GM12878 (cell line): ENCODE measurements around the gene PSORS1C1. TPM values are rescaled to one million over a fixed set of nuclear protein-coding genes. Genes with fewer than 3 reads are reported as not detected.

Experiments
- ATAC-seq: fragments of 200-7000 bp; cut with Tn5 transposase; 3 replicates; pipeline ENCODE4 v1.9.1; 2020; ENCODE audit warnings: mild to moderate bottlenecking, moderate library complexity
- BruUV-seq: library from RNA; stranded (reverse); fragments of 400-500 nt; replicated peaks from 2 replicates; lab custom pipeline; 2021; lab: Mats Ljungman, UMichigan
- CTCF ChIA-PET: fragments of 300-600 bp; sonication (Branson Sonifier 250); formaldehyde crosslinking; extraction: SDS; loops from one replicate; lab custom pipeline; 2021; ENCODE audit warnings: inconsistent platforms; lab: Yijun Ruan, JAX
- POLR2A ChIA-PET: fragments of 350-600 bp; formaldehyde crosslinking; extraction: SDS; loops from one replicate; lab custom pipeline; 2021; ENCODE audit warnings: inconsistent platforms; lab: Charles Lee
- RAD21 ChIA-PET: fragments of 300-600 bp; sonication (Branson Sonifier 250); formaldehyde crosslinking; loops from one replicate; lab custom pipeline; 2023; ENCODE audit warnings: antibody characterized with exemption; ENCODE audit not compliant: unreplicated experiment; lab: Charles Lee
- SMC1A ChIA-PET: fragments of 300-600 bp; sonication (Branson Sonifier 250); formaldehyde crosslinking; loops from one replicate; lab custom pipeline; 2023; ENCODE audit not compliant: unreplicated experiment, uncharacterized antibody; lab: Charles Lee
- DNase-seq: peaks from one replicate; pipeline ENCODE4 v3.0.0-alpha.2; 2011; ENCODE audit warnings: low read depth, low spot score
- FAIRE-seq: peaks from 3 replicates; lab custom pipeline; 2011; peaks lifted over from hg19 to GRCh38; lab: Jason Lieb, UNC
- H2AFZ ChIP-seq: 2 replicates; pipeline ENCODE4 v1.6.0; 2011; ENCODE audit warnings: low read depth, low read length, control low read depth; ENCODE audit not compliant: control insufficient read depth
- H3K27ac ChIP-seq: 2 replicates; pipeline ENCODE4 v1.5.1; 2011; ENCODE audit warnings: control low read depth; ENCODE audit not compliant: control insufficient read depth, insufficient read depth
- H3K27me3 ChIP-seq, 2 experiments: replicated peaks in 1 of 2; 2 replicates each; pipeline versions ENCODE4 v1.6.0 to v1.6.1; 2011; ENCODE audit warnings: low read length in 1 of 2; ENCODE audit not compliant: control insufficient read depth in 2 of 2, insufficient read depth in 2 of 2
- H3K36me3 ChIP-seq, 2 experiments: 2 replicates each; pipeline ENCODE4 v1.5.1; 2011; ENCODE audit warnings: low read length in 1 of 2; ENCODE audit not compliant: control insufficient read depth in 2 of 2, insufficient read depth in 2 of 2
- H3K4me1 ChIP-seq: 2 replicates; pipeline ENCODE4 v1.6.1; 2011; ENCODE audit warnings: mild to moderate bottlenecking, low read length, moderate library complexity, mixed read lengths; ENCODE audit not compliant: control insufficient read depth, insufficient read depth
- H3K4me2 ChIP-seq: 2 replicates; pipeline ENCODE4 v1.6.0; 2011; ENCODE audit warnings: control low read depth; ENCODE audit not compliant: control insufficient read depth, insufficient read depth
- H3K4me3 ChIP-seq: fragments of 200-600 bp; sonication (generic); 2 replicates; pipeline ENCODE4 v1.5.1; 2016
- H3K79me2 ChIP-seq: 2 replicates; pipeline ENCODE4 v1.6.0; 2011; ENCODE audit warnings: low read length; ENCODE audit not compliant: control insufficient read depth, insufficient read depth
- H3K9ac ChIP-seq: 2 replicates; pipeline ENCODE4 v1.8.0; 2011; ENCODE audit warnings: low read length, control low read depth, mixed read lengths; ENCODE audit not compliant: control insufficient read depth, insufficient read depth
- H3K9me3 ChIP-seq: replicated peaks from 3 replicates; pipeline ENCODE4 v1.5.1; 2011; ENCODE audit warnings: mild to moderate bottlenecking, low read length; ENCODE audit not compliant: control insufficient read depth, insufficient read depth
- H4K20me1 ChIP-seq: 2 replicates; pipeline ENCODE4 v1.6.0; 2011; ENCODE audit not compliant: control insufficient read depth, insufficient read depth
- CBFB ChIP-seq: IDR thresholded peaks from 2 replicates; pipeline ENCODE4 v1.6.1; 2016; ENCODE audit warnings: antibody characterized with exemption, low read depth
- MEF2A ChIP-seq: IDR thresholded peaks from 2 replicates; pipeline ENCODE4 v1.6.1; 2011; ENCODE audit warnings: low read depth, mild to moderate bottlenecking, low read length, moderate library complexity; ENCODE audit not compliant: insufficient read depth
- WGBS: methylation state at CpG from one replicate; pipeline ENCODE4 v1.1.6; 2016; ENCODE audit warnings: low lambda C conversion rate; ENCODE audit not compliant: insufficient replicate concordance, insufficient coverage; ENCODE audit errors: missing lambda C conversion rate; 5-methylcytosine and 5-hydroxymethylcytosine counted together
- in situ Hi-C: fragments of 300-500 bp; cut with MboI; formaldehyde crosslinking; loops from 9 replicates; pipeline ENCODE4 v1.14.3; 2018; ENCODE audit warnings: mixed read lengths
- intact Hi-C: fragments of 100-400 bp; cut with micrococcal nuclease; formaldehyde crosslinking; loops from one replicate; pipeline ENCODE4 v1.14.2; 2022; ENCODE audit not compliant: unreplicated experiment
- polyA plus RNA-seq, 11 experiments: library from polyadenylated mRNA; depleted of rRNA in 4 of 11; unstranded in 6 of 11; stranded (reverse) in 5 of 11; fragments of >200 nt; fragmentation: Nextera tagmentation in 4 of 11; fragmentation: Illumina TruSeq in 1 of 11; extraction: Ambion mirVana in 4 of 11; extraction: Trizol in 1 of 11; gene quantifications; 1 replicate in 1 of 11; 2 replicates in 10 of 11; pipeline versions ENCODE4 v1.2.1 to v1.2.3, GENCODE V29; 2011 to 2016; ENCODE audit warnings: inconsistent platforms in 2 of 11, missing spikeins in 2 of 11, low read depth in 1 of 11
- total RNA-seq, 4 experiments: library from RNA; depleted of rRNA in 3 of 4; stranded (reverse); fragments of >200 nt in 3 of 4; fragmentation: Illumina TruSeq in 1 of 4; extraction: Trizol in 1 of 4; gene quantifications; 2 replicates each; pipeline versions ENCODE4 v1.2.1 to v1.2.3, GENCODE V29; 2013 to 2021

PSORS1C1 gene
- total and polyA plus RNA-seq, 10 of the 15 experiments (the other 5 are each of a cell fraction or from before 2014, with no cell fraction given) = 0.13 to 1.00 (median 0.20) TPM; not detected in 5

- SMC1A ChIA-PET = interaction anchor here (1.0 to 3.3 kb wide), 3 partner anchors 17 to 238 kb away, joined by 3 to 16 read pairs (median 5); no protein-coding TSS in a partner anchor
- in situ Hi-C loops (no loop called here), intact Hi-C loops (no loop called here)
- WGBS = 35% methylated on average over 6 of the region's 6 CpGs
- DNase-seq = no peak
- peaks cover 2% of the 10 kb centered on the region for H3K4me1 ChIP-seq
- RAD21 ChIA-PET = interaction anchor here (0.8 to 1.3 kb wide), 2 partner anchors 59 to 70 kb away, joined by 3 to 4 read pairs; no protein-coding TSS in a partner anchor
- no peak overlapping the region for H3K27ac ChIP-seq
- CTCF ChIA-PET = interaction anchor here (1.2 to 22.9 kb wide), 3 partner anchors 8 to 234 kb away, joined by 4 to 326 read pairs (median 29); no protein-coding TSS in a partner anchor
- ATAC-seq = no peak
- no peak for TF ChIP-seq MEF2A
- H2AFZ ChIP-seq = no peak overlapping the region
- POLR2A ChIA-PET = no interaction called here
- no peaks in the 10 kb centered on the region; a peak in 1 of 4 replicates for H3K27me3 ChIP-seq
- no peaks in the 10 kb centered on the region for H4K20me1 ChIP-seq
- no peak overlapping the region for H3K4me3 ChIP-seq
- FAIRE-seq = no peak
- no peak overlapping the region for H3K4me2 ChIP-seq
- H3K79me2 ChIP-seq = no peaks in the 10 kb centered on the region
- no peaks in the 10 kb centered on the region; the same call in 2 of the 3 replicates for H3K9me3 ChIP-seq
- H3K36me3 ChIP-seq = no peaks in the 10 kb centered on the region
- no peak overlapping the region for H3K9ac ChIP-seq
- no TSS peak for BruUV-seq
These were observed 18.2 kb downstream of the PSORS1C1 start for GRCh38 chr6:31132806-31133205.

DNA sequence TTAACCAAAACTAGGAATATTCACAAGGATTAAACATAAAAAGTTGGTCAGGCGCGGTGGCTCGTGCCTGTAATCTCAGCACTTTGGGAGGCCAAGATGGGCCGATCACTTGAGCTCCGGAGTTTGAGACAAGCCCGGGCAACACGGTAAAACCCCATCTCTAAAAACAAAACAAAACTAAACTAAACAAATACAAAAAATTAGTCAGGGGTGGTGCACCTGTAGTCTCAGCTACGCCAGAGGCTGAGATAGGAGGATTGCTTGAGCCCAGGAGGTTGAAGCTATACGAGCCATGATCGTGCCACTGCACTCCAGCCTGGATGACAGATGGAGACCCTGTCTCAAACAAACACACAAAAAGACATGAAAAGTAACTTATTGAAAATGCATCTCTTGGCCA, 21.1 kb downstream of the PSORS1C1 start:
- no peak overlapping the region for H2AFZ ChIP-seq
- in situ Hi-C loops = loop anchor here (5.0 kb wide), 2 partner anchors 57 to 232 kb away; no protein-coding TSS in a partner anchor
- ChIA-PET POLR2A (interaction anchor here (0.6 kb wide), 1 partner anchor 435 kb away, joined by 3 read pairs; no protein-coding TSS in a partner anchor), RAD21 (interaction anchor here (0.7 to 1.6 kb wide), 5 partner anchors 57 to 231 kb away, joined by 4 to 13 read pairs (median 4); no protein-coding TSS in a partner anchor), CTCF (interaction anchor here (1.0 to 22.9 kb wide), 6 partner anchors 20 to 231 kb away, joined by 3 to 326 read pairs (median 4); no protein-coding TSS in a partner anchor), SMC1A (interaction anchor here (0.7 to 5.8 kb wide), 3 partner anchors 9 to 59 kb away, joined by 3 to 52 read pairs (median 5); no protein-coding TSS in a partner anchor)
- H3K4me3 ChIP-seq = no peak overlapping the region
- H3K4me1 ChIP-seq = peaks cover 3% of the 10 kb centered on the region
- no peaks in the 10 kb centered on the region; the same call in 2 of the 3 replicates for H3K9me3 ChIP-seq
- H3K27me3 ChIP-seq = no peaks in the 10 kb centered on the region
- H3K79me2 ChIP-seq = no peaks in the 10 kb centered on the region
- WGBS = 26% methylated on average over 10 of the region's 10 CpGs
- intact Hi-C loops = loop anchor here (2.0 kb wide), 1 partner anchor 231 kb away; no protein-coding TSS in a partner anchor
- no peak overlapping the region for H3K4me2 ChIP-seq
- H3K36me3 ChIP-seq = no peaks in the 10 kb centered on the region
- ATAC-seq = peak; percentile 62
- no peak for FAIRE-seq
- H3K9ac ChIP-seq = no peak overlapping the region
- H4K20me1 ChIP-seq = no peaks in the 10 kb centered on the region
- no peak for DNase-seq
- no peak for TF ChIP-seq CBFB
- no TSS peak for BruUV-seq
- H3K27ac ChIP-seq = no peak overlapping the region
